ENCODE measurements around the gene NUDT3. TPM values are rescaled to one million over a fixed set of nuclear protein-coding genes. Genes with fewer than 3 reads are reported as not detected.
"Not testable (repeated sequence)": the region's sequence is repeated elsewhere in the genome, so short reads cannot be mapped to it uniquely, and the experiment has no call there.

The NUDT3 gene
- total RNA-seq, 4 donors from 2014 or later: 17.3 to 28.1 (median 20.6) TPM

GRCh38 chr6:34359418-34360158 lies 32.9 kb downstream of the NUDT3 start:
- no peaks in the 10 kb centered on the region for H3K27me3 ChIP-seq
- no peaks in the 10 kb centered on the region for H3K9me3 ChIP-seq
- H3K4me3 ChIP-seq: no peak overlapping the region
- no peak for TF ChIP-seq CTCF (IDR thresholded peaks at IDR 0.05)
- no peak for TF ChIP-seq POLR2A (IDR thresholded peaks at IDR 0.05)
- no peak for DNase-seq
- no peak overlapping the region for H3K27ac ChIP-seq
- no peaks in the 10 kb centered on the region for H3K36me3 ChIP-seq
- H3K4me1 ChIP-seq: peaks cover 0 to 6% (median 0%) of the 10 kb centered on the region in 4 donors

- Histone ChIP-seq H3K4me1 (peaks cover 0 to 6% (median 0%) of the 10 kb centered on the region in 4 donors), H3K9me3 (no peaks in the 10 kb centered on the region), H3K27me3 (no peaks in the 10 kb centered on the region), H3K27ac (no peak overlapping the region), H3K4me3 (no peak overlapping the region), H3K36me3 (no peaks in the 10 kb centered on the region)
- no peak for TF ChIP-seq POLR2A (IDR thresholded peaks at IDR 0.05)
- no peak for TF ChIP-seq CTCF (IDR thresholded peaks at IDR 0.05)
- no peak for DNase-seq
These were observed 34.0 kb downstream of the NUDT3 start for GRCh38 chr6:34358389-34358905.

- Histone ChIP-seq H3K36me3 (no peaks in the 10 kb centered on the region), H3K27me3 (no peaks in the 10 kb centered on the region), H3K9me3 (no peaks in the 10 kb centered on the region)
These were observed 34.5 kb downstream of the NUDT3 start for GRCh38 chr6:34357937-34358336.

GRCh38 chr6:34355889-34356288 lies 36.6 kb downstream of the NUDT3 start:
- Histone ChIP-seq H3K27ac (no peak overlapping the region), H3K36me3 (no peaks in the 10 kb centered on the region), H3K4me1 (no peaks in the 10 kb centered on the region), H3K9me3 (no peaks in the 10 kb centered on the region), H3K27me3 (no peaks in the 10 kb centered on the region), H3K4me3 (no peak overlapping the region)
- no peak for TF ChIP-seq POLR2A (IDR thresholded peaks at IDR 0.05)
- no peak for TF ChIP-seq CTCF (IDR thresholded peaks at IDR 0.05)
- no peak for DNase-seq

More at GRCh38 chr6:34357937-34358336, 34.5 kb downstream of the NUDT3 start:
- Histone ChIP-seq H3K27ac (no peak overlapping the region), H3K4me3 (no peak overlapping the region), H3K4me1 (peaks cover 0 to 2% (median 0%) of the 10 kb centered on the region in 4 donors)
- no peak for DNase-seq
- TF ChIP-seq CTCF (IDR thresholded peaks at IDR 0.05): no peak
- no peak for TF ChIP-seq POLR2A (IDR thresholded peaks at IDR 0.05)

- not testable (repeated sequence) for DNase-seq, H3K9me3 ChIP-seq, H3K4me3 ChIP-seq, H3K36me3 ChIP-seq, H3K27ac ChIP-seq, H3K27me3 ChIP-seq, H3K4me1 ChIP-seq
These were observed 38.2 kb downstream of the NUDT3 start for GRCh38 chr6:34354230-34354629.

- H3K27me3 ChIP-seq, DNase-seq, H3K27ac ChIP-seq, H3K4me1 ChIP-seq, H3K36me3 ChIP-seq, H3K9me3 ChIP-seq, H3K4me3 ChIP-seq: not testable (repeated sequence)
These were observed 38.9 kb downstream of the NUDT3 start for GRCh38 chr6:34353530-34353929.
